GM10847 (cell line): ENCODE data around the gene SETD5.

Source experiments
- POLR2A ChIP-seq: IDR thresholded peaks from 2 replicates; pipeline ENCODE4 v1.6.1; 2011; ENCODE audit not compliant: insufficient read length; ENCODE audit errors: extremely low read depth

Gene SETD5

DNA sequence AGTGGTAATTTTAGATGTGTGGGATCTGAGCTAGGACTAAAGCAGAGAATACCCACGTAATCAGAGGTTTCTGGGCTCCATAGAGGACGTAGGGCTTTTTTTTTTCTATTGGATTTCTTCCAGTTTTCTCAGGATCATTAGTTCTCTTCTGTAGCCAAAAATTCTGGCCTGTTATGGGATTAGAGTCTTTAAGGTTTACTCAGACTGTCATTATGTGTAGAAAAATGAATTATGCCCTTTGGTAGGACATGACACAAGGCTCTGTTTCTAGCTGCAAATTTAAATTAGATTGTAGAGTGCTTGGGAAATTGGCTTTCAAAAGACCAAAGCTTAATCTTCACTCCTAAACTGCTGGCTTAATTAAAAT is 1.9 kb downstream of the SETD5 start:
- no peak for TF ChIP-seq POLR2A

DNA sequence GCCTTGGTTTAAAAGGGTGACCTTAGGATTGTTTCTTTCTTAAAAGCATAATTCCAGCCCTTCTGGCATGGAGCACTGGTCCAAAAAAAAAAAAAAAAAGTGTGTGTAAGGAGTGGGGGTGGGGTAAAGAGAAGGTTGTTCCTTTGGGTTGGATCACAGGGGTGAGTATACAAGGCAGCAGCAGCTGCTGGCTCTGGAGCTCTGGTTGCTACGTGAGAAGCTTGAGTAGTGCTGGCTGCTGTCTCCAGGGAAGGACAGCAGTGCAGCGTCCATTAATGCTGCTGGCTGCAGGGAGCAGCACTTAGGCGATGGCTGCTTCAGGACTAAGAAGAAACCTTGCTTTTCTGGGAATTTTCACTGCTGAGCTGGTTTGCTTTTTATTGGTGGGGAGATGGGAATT is 2.3 kb downstream of the SETD5 start:
- no peak for TF ChIP-seq POLR2A

DNA sequence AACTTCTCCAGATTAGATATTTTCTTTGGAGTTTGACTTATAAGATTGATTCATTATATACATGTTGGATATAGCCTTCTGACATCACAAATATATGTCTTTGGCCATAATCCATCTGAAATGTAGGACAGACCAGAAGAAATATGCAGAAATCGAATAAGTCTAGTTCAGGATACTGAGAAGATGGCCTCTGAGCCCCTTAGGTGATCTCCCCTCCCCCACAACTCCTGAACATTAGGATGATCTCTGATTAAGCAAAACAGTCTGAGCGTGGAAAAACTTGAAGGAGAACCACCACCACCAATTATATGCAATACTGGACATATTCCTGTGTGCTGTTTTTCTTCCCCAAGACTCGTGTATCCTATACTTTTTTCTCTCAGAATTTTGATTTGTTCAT is 3.2 kb downstream of the SETD5 start:
- TF ChIP-seq POLR2A = no peak

- TF ChIP-seq POLR2A = no peak
Measured at GRCh38 chr3:9401986-9402385, 4.6 kb downstream of the SETD5 start.

DNA sequence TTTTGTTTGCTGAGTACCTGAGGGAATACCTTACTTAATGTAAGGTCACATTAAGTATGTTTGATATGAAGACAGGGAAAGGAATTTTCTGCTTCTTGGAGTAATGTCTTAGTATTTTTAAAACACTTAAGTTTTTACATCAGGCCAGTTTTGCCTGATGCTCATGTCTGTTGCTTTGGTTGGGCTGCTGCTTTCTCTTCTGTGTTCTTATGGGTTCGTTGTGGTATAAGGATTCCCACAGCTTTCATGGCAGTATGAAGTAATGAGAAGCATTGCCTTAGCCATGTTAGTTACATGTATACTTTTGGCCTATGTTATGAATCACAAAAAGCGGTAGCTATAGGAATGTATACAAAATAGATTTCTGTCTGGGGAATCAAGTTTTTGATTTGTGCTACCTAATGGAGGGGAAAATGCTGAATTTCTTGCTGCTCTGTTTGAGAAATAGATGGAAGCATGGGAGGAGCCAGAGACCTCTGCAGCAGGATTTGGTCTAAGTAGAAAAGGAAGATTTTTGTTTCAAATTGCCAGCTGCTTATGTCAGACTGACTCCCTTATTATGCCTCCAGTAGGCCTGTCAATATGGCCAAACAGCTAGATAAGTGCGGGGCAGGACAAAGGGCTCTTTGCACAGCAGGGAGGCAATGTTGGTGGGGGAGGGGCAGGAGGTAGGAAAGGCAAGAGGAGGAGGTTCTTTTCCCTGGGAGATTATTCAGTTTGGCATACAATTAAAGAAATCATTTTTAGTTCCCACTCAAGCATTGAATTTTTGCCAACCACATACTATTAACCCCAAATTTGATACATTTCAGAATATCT is 5.2 kb downstream of the SETD5 start:
- TF ChIP-seq POLR2A = no peak

- TF ChIP-seq POLR2A = no peak
Measured at GRCh38 chr3:9403463-9403862, 6.0 kb downstream of the SETD5 start.

- TF ChIP-seq POLR2A = no peak
Measured at GRCh38 chr3:9404680-9405079, 7.3 kb downstream of the SETD5 start.

GRCh38 chr3:9405756-9406155 is 8.3 kb downstream of the SETD5 start:
- TF ChIP-seq POLR2A = no peak

GRCh38 chr3:9406856-9407626 is 9.6 kb downstream of the SETD5 start:
- no peak for TF ChIP-seq POLR2A

GRCh38 chr3:9408061-9408460 is 10.6 kb downstream of the SETD5 start:
- TF ChIP-seq POLR2A = no peak

DNA sequence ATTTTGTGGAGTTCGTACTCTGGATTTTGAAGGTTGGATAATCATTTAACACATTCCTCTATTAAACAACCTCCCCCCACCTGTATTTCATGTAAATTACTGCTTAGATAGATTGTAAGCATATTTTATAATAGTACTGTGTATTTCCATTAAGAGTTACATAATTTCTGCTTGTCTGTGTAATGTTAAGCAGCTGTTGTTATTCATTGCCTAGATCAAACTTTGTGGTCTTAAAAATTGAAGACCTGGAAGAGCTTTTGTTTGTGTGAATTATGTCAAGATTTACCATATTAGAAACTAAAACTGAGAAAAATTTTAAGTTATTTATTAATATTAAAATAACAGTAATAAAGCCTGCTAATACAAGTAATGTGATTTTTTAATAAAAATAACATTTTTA is 11.1 kb downstream of the SETD5 start:
- TF ChIP-seq POLR2A = no peak

DNA sequence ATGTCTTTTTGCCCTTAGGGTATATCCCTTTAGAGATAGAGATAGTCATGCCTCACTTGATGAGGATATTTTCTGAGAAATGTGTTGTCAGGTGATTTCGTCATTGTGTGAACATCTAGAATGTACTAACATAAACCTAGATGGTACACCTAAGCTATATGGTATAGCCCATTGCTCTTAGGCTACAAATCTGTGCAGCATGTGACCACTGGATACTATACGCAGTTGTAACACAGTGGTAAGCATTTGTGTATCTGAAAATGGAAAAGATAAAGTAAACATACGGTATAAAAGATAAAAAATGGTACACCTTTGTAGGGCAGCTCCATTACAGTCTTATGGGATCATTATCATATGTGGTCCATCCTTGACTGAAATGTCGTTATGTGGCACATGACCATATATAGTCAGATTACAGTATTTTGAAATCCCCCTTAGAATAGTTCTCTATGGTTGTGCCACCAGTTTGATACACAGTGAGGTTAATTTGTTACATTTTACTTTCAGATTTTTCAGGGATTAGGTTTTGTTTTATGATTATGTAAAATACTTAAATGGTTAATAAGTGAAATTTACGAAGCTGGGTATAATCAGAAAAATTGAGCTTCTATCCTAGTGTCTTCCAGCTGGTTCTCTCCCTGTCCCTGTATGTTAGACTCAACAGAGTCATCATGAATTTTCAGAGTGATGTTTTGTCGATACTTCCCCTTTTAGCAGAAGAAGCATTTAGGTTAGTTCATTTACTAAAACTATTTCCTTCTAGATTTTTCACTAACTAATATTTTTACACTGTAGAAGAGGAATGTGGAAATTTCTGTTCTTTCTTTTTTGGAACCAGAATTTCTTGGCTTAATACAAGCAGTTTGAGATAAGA is 12.8 kb downstream of the SETD5 start:
- no peak for TF ChIP-seq POLR2A

GRCh38 chr3:9411302-9411701 is 13.9 kb downstream of the SETD5 start:
- TF ChIP-seq POLR2A = no peak

- TF ChIP-seq POLR2A = no peak
Measured at GRCh38 chr3:9412293-9412692, 14.9 kb downstream of the SETD5 start.

GRCh38 chr3:9414826-9415225 is 17.4 kb downstream of the SETD5 start:
- no peak for TF ChIP-seq POLR2A

GRCh38 chr3:9415485-9416138 is 18.2 kb downstream of the SETD5 start:
- TF ChIP-seq POLR2A = no peak
